Measurements from ENCODE around the gene TRAF6.

Gene TRAF6

GRCh38 chr11:36452236-36452940 lies 57.7 kb downstream of the TRAF6 start:
- H3K9me3 ChIP-seq (ENCODE audit: insufficient read depth, low read length, severe bottlenecking): no peaks in the 10 kb centered on the region
- H3K79me2 ChIP-seq (ENCODE audit: insufficient read depth, low read length): no peaks in the 10 kb centered on the region
- no peak overlapping the region for H3K9ac ChIP-seq (ENCODE audit: low read depth, low read length)
- H3K27ac ChIP-seq (ENCODE audit: low read length): no peak overlapping the region
- H3K4me3 ChIP-seq (ENCODE audit: low read depth in 1 of 2, low read length in 2 of 2): no peak overlapping the region
- no peaks in the 10 kb centered on the region for H3K36me3 ChIP-seq (ENCODE audit: insufficient read depth, low read length)
- peaks cover 22% of the 10 kb centered on the region for H4K20me1 ChIP-seq (ENCODE audit: insufficient read depth, low read length)
- H3K4me2 ChIP-seq (ENCODE audit: insufficient read depth, low read length): peak overlapping the region; percentile 30; the same call in 1 of the 2 replicates
- ATAC-seq (ENCODE audit: insufficient read depth, low read depth) (peak; percentile 86), DNase-seq (peak; percentile 84)
- no peak overlapping the region for H2AFZ ChIP-seq (ENCODE audit: low read depth, low read length)
- H3K27me3 ChIP-seq (ENCODE audit: insufficient read depth, low read length, poor library complexity): peaks cover 23% of the 10 kb centered on the region
- H3K4me1 ChIP-seq (ENCODE audit: insufficient read depth, low read length): peaks cover 51% of the 10 kb centered on the region
- TF ChIP-seq EZH2 (IDR thresholded peaks at IDR 0.05; ENCODE audit: borderline replicate concordance, low read depth, low read length, severe bottlenecking): no peak
- TF ChIP-seq CTCF (IDR thresholded peaks at IDR 0.05; ENCODE audit: borderline replicate concordance, extremely low read depth, low read length, poor library complexity, severe bottlenecking): no peak

GRCh38 chr11:36451681-36452080 lies 58.4 kb downstream of the TRAF6 start:
- Histone ChIP-seq H3K9me3 (ENCODE audit: insufficient read depth, low read length, severe bottlenecking) (no peaks in the 10 kb centered on the region), H3K27me3 (ENCODE audit: insufficient read depth, low read length, poor library complexity) (peaks cover 30% of the 10 kb centered on the region), H3K27ac (ENCODE audit: low read length) (no peak overlapping the region), H2AFZ (ENCODE audit: low read depth, low read length) (no peak overlapping the region), H3K9ac (ENCODE audit: low read depth, low read length) (no peak overlapping the region), H3K4me1 (ENCODE audit: insufficient read depth, low read length) (peaks cover 51% of the 10 kb centered on the region), H3K79me2 (ENCODE audit: insufficient read depth, low read length) (no peaks in the 10 kb centered on the region), H3K4me2 (ENCODE audit: insufficient read depth, low read length) (no peak overlapping the region), H3K4me3 (ENCODE audit: low read depth in 1 of 2, low read length in 2 of 2) (no peak overlapping the region), H4K20me1 (ENCODE audit: insufficient read depth, low read length) (peaks cover 22% of the 10 kb centered on the region), H3K36me3 (ENCODE audit: insufficient read depth, low read length) (no peaks in the 10 kb centered on the region)
- DNase-seq: no peak
- TF ChIP-seq EZH2 (IDR thresholded peaks at IDR 0.05; ENCODE audit: borderline replicate concordance, low read depth, low read length, severe bottlenecking) (no peak), CTCF (IDR thresholded peaks at IDR 0.05; ENCODE audit: borderline replicate concordance, extremely low read depth, low read length, poor library complexity, severe bottlenecking) (no peak)
- ATAC-seq (ENCODE audit: insufficient read depth, low read depth): no peak

GRCh38 chr11:36451045-36451444 lies 59.0 kb downstream of the TRAF6 start:
- DNase-seq (no peak), ATAC-seq (ENCODE audit: insufficient read depth, low read depth) (no peak)
- Histone ChIP-seq H3K79me2 (ENCODE audit: insufficient read depth, low read length) (no peaks in the 10 kb centered on the region), H4K20me1 (ENCODE audit: insufficient read depth, low read length) (peaks cover 24% of the 10 kb centered on the region), H3K4me3 (ENCODE audit: low read depth in 1 of 2, low read length in 2 of 2) (no peak overlapping the region), H3K27me3 (ENCODE audit: insufficient read depth, low read length, poor library complexity) (peaks cover 35% of the 10 kb centered on the region), H3K4me1 (ENCODE audit: insufficient read depth, low read length) (peaks cover 51% of the 10 kb centered on the region), H3K9me3 (ENCODE audit: insufficient read depth, low read length, severe bottlenecking) (no peaks in the 10 kb centered on the region), H3K4me2 (ENCODE audit: insufficient read depth, low read length) (no peak overlapping the region), H3K36me3 (ENCODE audit: insufficient read depth, low read length) (no peaks in the 10 kb centered on the region), H2AFZ (ENCODE audit: low read depth, low read length) (no peak overlapping the region), H3K27ac (ENCODE audit: low read length) (no peak overlapping the region), H3K9ac (ENCODE audit: low read depth, low read length) (no peak overlapping the region)
- TF ChIP-seq EZH2 (IDR thresholded peaks at IDR 0.05; ENCODE audit: borderline replicate concordance, low read depth, low read length, severe bottlenecking) (no peak), CTCF (IDR thresholded peaks at IDR 0.05; ENCODE audit: borderline replicate concordance, extremely low read depth, low read length, poor library complexity, severe bottlenecking) (no peak)
